Measurements from ENCODE around the gene ARL15.
A peak's percentile ranks its signal among the peaks of the same experiment; 100 is the strongest.

The ARL15 gene

DNA sequence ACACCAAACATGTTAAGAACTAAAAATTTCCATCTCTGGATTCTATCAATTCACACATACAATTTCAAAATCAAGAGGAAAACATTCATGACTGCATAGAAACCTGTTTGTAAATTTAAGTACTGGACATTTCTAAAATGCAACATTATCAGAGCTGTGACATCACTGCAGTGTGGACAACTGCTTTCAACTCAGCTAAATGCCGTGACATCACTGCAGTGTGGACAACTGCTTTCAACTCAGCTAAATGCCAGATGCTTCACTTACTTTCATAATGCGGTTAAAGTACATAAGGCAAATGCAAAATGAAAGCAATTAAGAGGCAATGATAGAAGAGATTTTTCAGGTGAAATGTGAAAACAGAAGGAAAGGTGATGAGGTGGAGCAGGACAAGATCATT is 161.5 kb downstream of the ARL15 start:
- DNase-seq (no peak), ATAC-seq (ENCODE audit: insufficient read depth, low read depth) (no peak)
- H3K4me1 ChIP-seq (ENCODE audit: insufficient read depth, low read length): no peaks in the 10 kb centered on the region
- no peak overlapping the region for H3K27ac ChIP-seq (ENCODE audit: low read length)
- no peak for TF ChIP-seq EZH2 (IDR thresholded peaks at IDR 0.05; ENCODE audit: borderline replicate concordance, low read depth, low read length, severe bottlenecking)
- TF ChIP-seq, protein P1, sequence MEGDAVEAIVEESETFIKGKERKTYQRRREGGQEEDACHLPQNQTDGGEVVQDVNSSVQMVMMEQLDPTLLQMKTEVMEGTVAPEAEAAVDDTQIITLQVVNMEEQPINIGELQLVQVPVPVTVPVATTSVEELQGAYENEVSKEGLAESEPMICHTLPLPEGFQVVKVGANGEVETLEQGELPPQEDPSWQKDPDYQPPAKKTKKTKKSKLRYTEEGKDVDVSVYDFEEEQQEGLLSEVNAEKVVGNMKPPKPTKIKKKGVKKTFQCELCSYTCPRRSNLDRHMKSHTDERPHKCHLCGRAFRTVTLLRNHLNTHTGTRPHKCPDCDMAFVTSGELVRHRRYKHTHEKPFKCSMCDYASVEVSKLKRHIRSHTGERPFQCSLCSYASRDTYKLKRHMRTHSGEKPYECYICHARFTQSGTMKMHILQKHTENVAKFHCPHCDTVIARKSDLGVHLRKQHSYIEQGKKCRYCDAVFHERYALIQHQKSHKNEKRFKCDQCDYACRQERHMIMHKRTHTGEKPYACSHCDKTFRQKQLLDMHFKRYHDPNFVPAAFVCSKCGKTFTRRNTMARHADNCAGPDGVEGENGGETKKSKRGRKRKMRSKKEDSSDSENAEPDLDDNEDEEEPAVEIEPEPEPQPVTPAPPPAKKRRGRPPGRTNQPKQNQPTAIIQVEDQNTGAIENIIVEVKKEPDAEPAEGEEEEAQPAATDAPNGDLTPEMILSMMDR (IDR thresholded peaks at IDR 0.05; ENCODE audit: borderline replicate concordance, extremely low read depth, low read length, poor library complexity, severe bottlenecking): no peak
- H3K79me2 ChIP-seq (ENCODE audit: insufficient read depth, low read length): no peaks in the 10 kb centered on the region
- no peaks in the 10 kb centered on the region for H3K36me3 ChIP-seq (ENCODE audit: insufficient read depth, low read length)
- H4K20me1 ChIP-seq (ENCODE audit: insufficient read depth, low read length): no peaks in the 10 kb centered on the region
- no peaks in the 10 kb centered on the region for H3K9me3 ChIP-seq (ENCODE audit: insufficient read depth, low read length, severe bottlenecking)
- no peaks in the 10 kb centered on the region for H3K27me3 ChIP-seq (ENCODE audit: insufficient read depth, low read length, poor library complexity)
- no peak overlapping the region for H3K4me3 ChIP-seq (ENCODE audit: low read depth in 1 of 2, low read length in 2 of 2)
- no peak overlapping the region for H3K4me2 ChIP-seq (ENCODE audit: insufficient read depth, low read length)
- no peak overlapping the region for H3K9ac ChIP-seq (ENCODE audit: low read depth, low read length)
- H2AFZ ChIP-seq (ENCODE audit: low read depth, low read length): no peak overlapping the region

DNA sequence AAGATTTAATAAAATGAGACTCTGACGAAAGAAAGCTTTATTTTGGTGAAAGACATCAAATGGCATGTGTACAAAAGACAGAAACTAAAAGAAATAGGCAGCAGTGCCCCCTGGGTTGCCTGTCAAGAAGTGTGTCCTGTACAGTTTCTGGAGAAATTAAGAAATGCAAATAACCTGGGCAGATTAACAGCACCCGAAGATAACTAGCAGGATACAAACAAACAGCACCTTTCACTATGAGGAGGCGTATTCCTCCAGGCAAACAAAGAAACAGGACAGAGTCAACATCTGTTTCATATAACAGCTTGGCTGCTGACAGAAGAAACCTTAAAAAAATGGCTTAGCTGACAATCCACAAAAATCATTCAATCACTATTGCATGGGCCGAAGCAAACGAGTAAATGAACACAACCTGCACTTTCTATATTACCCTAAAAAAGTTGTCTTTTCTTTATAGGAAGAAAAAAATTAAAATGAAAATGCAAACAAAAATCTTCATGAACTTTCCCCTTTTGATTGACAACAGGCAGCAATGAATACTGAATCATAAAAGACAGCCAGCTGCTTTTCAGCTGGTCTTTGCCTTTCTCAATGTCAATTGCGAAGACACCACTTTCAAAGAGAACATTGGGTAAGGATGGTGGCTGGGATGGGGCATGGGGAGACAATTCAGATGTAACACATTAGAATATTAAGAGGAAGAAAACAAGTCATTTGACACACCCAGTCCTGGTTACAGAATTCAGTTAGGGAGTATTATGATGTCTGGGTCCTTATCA is 162.1 kb downstream of the ARL15 start:
- H3K4me1 ChIP-seq (ENCODE audit: insufficient read depth, low read length): no peaks in the 10 kb centered on the region
- H2AFZ ChIP-seq (ENCODE audit: low read depth, low read length): no peak overlapping the region
- no peak overlapping the region for H3K4me3 ChIP-seq (ENCODE audit: low read depth in 1 of 2, low read length in 2 of 2)
- no peak overlapping the region for H3K4me2 ChIP-seq (ENCODE audit: insufficient read depth, low read length)
- H3K27me3 ChIP-seq (ENCODE audit: insufficient read depth, low read length, poor library complexity): no peaks in the 10 kb centered on the region
- no peaks in the 10 kb centered on the region for H3K36me3 ChIP-seq (ENCODE audit: insufficient read depth, low read length)
- no peak for TF ChIP-seq EZH2 (IDR thresholded peaks at IDR 0.05; ENCODE audit: borderline replicate concordance, low read depth, low read length, severe bottlenecking)
- TF ChIP-seq, protein P1 (IDR thresholded peaks at IDR 0.05; ENCODE audit: borderline replicate concordance, extremely low read depth, low read length, poor library complexity, severe bottlenecking): peak; percentile 17
- H4K20me1 ChIP-seq (ENCODE audit: insufficient read depth, low read length): no peaks in the 10 kb centered on the region
- no peak for DNase-seq
- no peak overlapping the region for H3K27ac ChIP-seq (ENCODE audit: low read length)
- no peak overlapping the region for H3K9ac ChIP-seq (ENCODE audit: low read depth, low read length)
- H3K79me2 ChIP-seq (ENCODE audit: insufficient read depth, low read length): no peaks in the 10 kb centered on the region
- no peaks in the 10 kb centered on the region for H3K9me3 ChIP-seq (ENCODE audit: insufficient read depth, low read length, severe bottlenecking)
- ATAC-seq (ENCODE audit: insufficient read depth, low read depth): no peak

DNA sequence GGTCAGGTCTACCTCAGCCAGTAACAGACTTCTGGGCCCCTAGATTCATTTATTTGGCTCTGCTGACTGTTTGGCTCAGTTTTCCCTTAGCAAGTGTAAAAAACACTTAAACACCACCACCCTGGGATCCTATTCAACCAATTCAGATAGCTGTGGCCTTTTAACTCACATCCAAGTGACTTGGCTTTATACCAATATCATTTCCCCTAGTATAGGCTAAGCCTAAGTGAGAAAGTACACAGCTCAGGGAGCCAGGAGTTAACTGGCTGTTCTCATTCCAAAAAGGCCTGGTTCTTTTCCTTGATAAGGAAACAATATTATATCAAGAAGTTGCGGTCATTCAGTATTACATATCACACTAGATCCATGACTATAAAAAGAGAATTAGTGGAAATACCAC is 163.5 kb downstream of the ARL15 start:
- H3K27ac ChIP-seq (ENCODE audit: low read length): no peak overlapping the region
- H3K27me3 ChIP-seq (ENCODE audit: insufficient read depth, low read length, poor library complexity): no peaks in the 10 kb centered on the region
- DNase-seq (no peak), ATAC-seq (ENCODE audit: insufficient read depth, low read depth) (no peak)
- H3K4me2 ChIP-seq (ENCODE audit: insufficient read depth, low read length): no peak overlapping the region
- no peaks in the 10 kb centered on the region for H3K9me3 ChIP-seq (ENCODE audit: insufficient read depth, low read length, severe bottlenecking)
- H3K79me2 ChIP-seq (ENCODE audit: insufficient read depth, low read length): no peaks in the 10 kb centered on the region
- TF ChIP-seq, protein P1 (IDR thresholded peaks at IDR 0.05; ENCODE audit: borderline replicate concordance, extremely low read depth, low read length, poor library complexity, severe bottlenecking): no peak
- TF ChIP-seq EZH2 (IDR thresholded peaks at IDR 0.05; ENCODE audit: borderline replicate concordance, low read depth, low read length, severe bottlenecking): no peak
- H4K20me1 ChIP-seq (ENCODE audit: insufficient read depth, low read length): no peaks in the 10 kb centered on the region
- no peaks in the 10 kb centered on the region for H3K4me1 ChIP-seq (ENCODE audit: insufficient read depth, low read length)
- no peak overlapping the region for H3K9ac ChIP-seq (ENCODE audit: low read depth, low read length)
- no peak overlapping the region for H3K4me3 ChIP-seq (ENCODE audit: low read depth in 1 of 2, low read length in 2 of 2)
- no peaks in the 10 kb centered on the region for H3K36me3 ChIP-seq (ENCODE audit: insufficient read depth, low read length)
- H2AFZ ChIP-seq (ENCODE audit: low read depth, low read length): no peak overlapping the region
